OCI-LY1 (cell line): ENCODE measurements around the gene HAPLN3.

ENCODE experiments used
- H2AFZ ChIP-seq: fragments of 200-600 bp; sonication (generic), shearing (Covaris generic); 2 replicates; pipeline ENCODE4 v1.6.0; 2014; ENCODE audit warnings: antibody characterized with exemption, mild to moderate bottlenecking, low read length
- H3F3A ChIP-seq: fragments of 200-600 bp; sonication (generic), shearing (Covaris generic); 2 replicates; pipeline ENCODE4 v1.6.0; 2014; ENCODE audit warnings: mild to moderate bottlenecking, antibody characterized with exemption, low read length, moderate library complexity; ENCODE audit not compliant: insufficient read depth
- H3K27ac ChIP-seq: fragments of 200-600 bp; sonication (generic); 2 replicates; pipeline ENCODE4 v1.5.1; 2014; ENCODE audit warnings: low read length, mixed run types, mild to moderate bottlenecking, low read depth; ENCODE audit not compliant: poor library complexity, severe bottlenecking
- H3K27me3 ChIP-seq: fragments of 200-600 bp; sonication (generic); 2 replicates; pipeline ENCODE4 v1.6.0; 2014; ENCODE audit warnings: antibody characterized with exemption, mild to moderate bottlenecking, low read length, moderate library complexity; ENCODE audit not compliant: insufficient read depth
- H3K36me3 ChIP-seq: fragments of 200-600 bp; sonication (generic); 2 replicates; pipeline ENCODE4 v1.6.1; 2014; ENCODE audit warnings: mild to moderate bottlenecking, antibody characterized with exemption, low read length, moderate library complexity, mixed read lengths; ENCODE audit not compliant: insufficient read depth
- H3K4me1 ChIP-seq: fragments of 200-600 bp; sonication (generic); 2 replicates; pipeline ENCODE4 v1.5.1; 2014; ENCODE audit warnings: mild to moderate bottlenecking, low read length, moderate library complexity; ENCODE audit not compliant: insufficient read depth, severe bottlenecking
- H3K4me2 ChIP-seq: fragments of 200-600 bp; sonication (generic), shearing (Covaris generic); 2 replicates; pipeline ENCODE4 v1.6.1; 2014; ENCODE audit warnings: low read length
- H3K4me3 ChIP-seq: fragments of 200-600 bp; sonication (generic); 2 replicates; pipeline ENCODE4 v1.5.1; 2014; ENCODE audit warnings: low read length, low read depth, mild to moderate bottlenecking, mixed read lengths; ENCODE audit not compliant: poor library complexity, severe bottlenecking
- H3K79me2 ChIP-seq: fragments of 200-600 bp; shearing (Covaris generic); 2 replicates; pipeline ENCODE4 v1.6.1; 2016; ENCODE audit warnings: mixed run types, low read length, mixed read lengths; ENCODE audit not compliant: insufficient read depth
- H3K9ac ChIP-seq: fragments of 200-600 bp; sonication (generic), shearing (Covaris generic); 2 replicates; pipeline ENCODE4 v1.6.1; 2014; ENCODE audit warnings: mild to moderate bottlenecking, low read length, mixed read lengths
- H3K9me2 ChIP-seq: fragments of 200-600 bp; sonication (generic), shearing (Covaris generic); 2 replicates; pipeline ENCODE4 v1.6.1; 2014; ENCODE audit warnings: low read depth, mild to moderate bottlenecking, low read length, mixed read lengths
- H3K9me3 ChIP-seq: fragments of 200-600 bp; shearing (Covaris generic); 2 replicates; pipeline ENCODE4 v1.6.1; 2014; ENCODE audit warnings: low read length, mixed read lengths
- H4K20me1 ChIP-seq: fragments of 200-600 bp; sonication (generic), shearing (Covaris generic); 2 replicates; pipeline ENCODE4 v1.6.0; 2016; ENCODE audit warnings: mild to moderate bottlenecking, low read length; ENCODE audit not compliant: insufficient read depth
- CTCF ChIP-seq: fragments of 200-600 bp; sonication (generic), shearing (Covaris generic); IDR thresholded peaks from 2 replicates; pipeline ENCODE4 v1.5.1; 2017; ENCODE audit warnings: mild to moderate bottlenecking, antibody characterized with exemption, low read length, moderate library complexity, mixed read lengths
- EZH2 ChIP-seq: fragments of 200-600 bp; sonication (generic), shearing (Covaris generic); IDR thresholded peaks from 2 replicates; pipeline ENCODE4 v1.8.0; 2017; ENCODE audit warnings: borderline replicate concordance, mixed run types, mild to moderate bottlenecking, antibody characterized with exemption, low read length, moderate library complexity, mixed read lengths

HAPLN3 gene

GRCh38 chr15:88908697-88909621, 13.6 kb upstream of the HAPLN3 start:
- no peaks in the 10 kb centered on the region for H3K79me2 ChIP-seq
- no peaks in the 10 kb centered on the region for H3K27me3 ChIP-seq
- peaks cover 18% of the 10 kb centered on the region for H3K4me1 ChIP-seq
- no peak overlapping the region for H3K9ac ChIP-seq
- no peaks in the 10 kb centered on the region for H3K9me3 ChIP-seq
- no peaks in the 10 kb centered on the region for H3K9me2 ChIP-seq
- no peak overlapping the region for H3K4me2 ChIP-seq
- no peak overlapping the region for H2AFZ ChIP-seq
- no peaks in the 10 kb centered on the region for H3K36me3 ChIP-seq
- no peaks in the 10 kb centered on the region for H4K20me1 ChIP-seq
- H3F3A ChIP-seq: no peaks in the 10 kb centered on the region
- H3K4me3 ChIP-seq: no peak overlapping the region
- no peak overlapping the region for H3K27ac ChIP-seq
- no peak for TF ChIP-seq EZH2
- TF ChIP-seq CTCF: no peak

GRCh38 chr15:88908123-88908522, 12.8 kb upstream of the HAPLN3 start:
- H3K9ac ChIP-seq: no peak overlapping the region
- H3K4me3 ChIP-seq: no peak overlapping the region
- H2AFZ ChIP-seq: no peak overlapping the region
- H4K20me1 ChIP-seq: no peaks in the 10 kb centered on the region
- no peak overlapping the region for H3K4me2 ChIP-seq
- H3K27me3 ChIP-seq: no peaks in the 10 kb centered on the region
- H3K79me2 ChIP-seq: no peaks in the 10 kb centered on the region
- no peaks in the 10 kb centered on the region for H3K9me2 ChIP-seq
- peaks cover 11% of the 10 kb centered on the region for H3K4me1 ChIP-seq
- H3K27ac ChIP-seq: no peak overlapping the region
- H3K36me3 ChIP-seq: no peaks in the 10 kb centered on the region
- no peaks in the 10 kb centered on the region for H3F3A ChIP-seq
- no peaks in the 10 kb centered on the region for H3K9me3 ChIP-seq
- no peak for TF ChIP-seq EZH2
- TF ChIP-seq CTCF: no peak

GRCh38 chr15:88907111-88907510, 11.8 kb upstream of the HAPLN3 start:
- Histone ChIP-seq H3K4me3 (no peak overlapping the region), H3K27me3 (no peaks in the 10 kb centered on the region), H3K9me2 (no peaks in the 10 kb centered on the region), H3K9me3 (no peaks in the 10 kb centered on the region), H3K4me2 (no peak overlapping the region), H3K4me1 (peaks cover 2% of the 10 kb centered on the region), H3K36me3 (no peaks in the 10 kb centered on the region), H3K79me2 (no peaks in the 10 kb centered on the region), H3K27ac (no peak overlapping the region), H2AFZ (no peak overlapping the region), H3F3A (no peaks in the 10 kb centered on the region), H4K20me1 (no peaks in the 10 kb centered on the region), H3K9ac (no peak overlapping the region)
- TF ChIP-seq CTCF (no peak), EZH2 (no peak)
